KG1 (cell line): ENCODE data around the gene NRIP2.
A peak's percentile ranks its signal among the peaks of the same experiment; 100 is the strongest.

Source experiments
- DNase-seq: peaks from one replicate; lab custom pipeline; 2025; lab: John Stamatoyannopoulos, UW

Gene NRIP2

DNA sequence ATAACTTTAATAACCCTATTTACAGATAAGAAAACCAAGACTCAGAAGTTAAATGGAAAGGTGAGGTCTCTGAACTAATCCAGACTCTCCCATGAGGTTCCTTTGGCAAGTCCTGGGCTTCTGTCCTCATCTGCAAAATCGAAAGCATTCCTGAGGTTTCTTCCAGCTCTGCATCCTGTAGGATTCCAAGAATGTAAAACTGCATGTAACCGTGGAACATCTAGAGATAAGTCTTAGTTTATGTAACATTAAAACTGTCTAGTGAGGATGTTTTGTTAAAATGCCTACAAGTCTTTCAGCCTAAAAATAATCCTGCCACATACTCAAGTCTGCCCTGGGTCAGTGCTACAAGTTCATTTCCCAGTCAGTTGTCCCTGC lies 29.7 kb downstream of the NRIP2 start:
- DNase-seq: no peak

- no peak for DNase-seq
These were observed 30.3 kb downstream of the NRIP2 start for GRCh38 chr12:2804393-2805142.

DNA sequence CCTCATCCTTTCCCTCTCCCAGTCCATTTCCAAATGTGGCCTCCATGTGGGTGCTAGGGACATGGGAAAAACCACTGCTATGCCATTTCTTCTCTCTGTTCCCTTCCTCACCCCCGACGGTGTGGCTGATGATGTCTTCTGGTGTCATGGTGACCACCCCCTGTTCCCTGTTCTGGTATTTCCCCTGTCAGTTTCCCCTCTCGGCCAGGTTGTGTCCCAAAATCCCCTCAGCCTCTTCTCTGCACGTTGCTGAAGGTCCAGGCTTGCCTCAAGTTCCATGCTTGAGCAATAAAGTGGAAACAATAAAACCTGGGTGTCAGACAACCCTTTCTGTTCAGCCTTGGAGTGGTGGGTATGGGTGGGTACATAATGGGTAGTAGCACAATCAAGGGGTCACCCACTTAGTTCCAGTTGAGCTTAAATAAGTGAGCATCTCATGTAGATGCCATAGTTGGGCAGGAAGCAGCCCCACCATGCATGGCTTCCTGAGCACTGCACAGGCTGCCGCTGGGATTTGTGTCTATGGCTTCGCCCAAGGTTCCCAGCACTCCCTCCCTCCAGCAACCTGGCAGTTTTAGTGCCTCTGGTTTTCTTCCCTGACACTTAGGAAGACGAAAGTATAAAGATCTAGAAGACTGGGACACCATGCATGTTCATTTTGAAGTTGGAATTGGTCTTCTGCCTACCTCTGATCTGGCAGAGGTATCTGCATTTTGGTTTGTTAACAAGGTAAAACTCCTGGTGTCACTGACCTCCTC lies 31.0 kb downstream of the NRIP2 start:
- no peak for DNase-seq

- no peak for DNase-seq
These were observed 33.6 kb downstream of the NRIP2 start for GRCh38 chr12:2801044-2801783.

DNA sequence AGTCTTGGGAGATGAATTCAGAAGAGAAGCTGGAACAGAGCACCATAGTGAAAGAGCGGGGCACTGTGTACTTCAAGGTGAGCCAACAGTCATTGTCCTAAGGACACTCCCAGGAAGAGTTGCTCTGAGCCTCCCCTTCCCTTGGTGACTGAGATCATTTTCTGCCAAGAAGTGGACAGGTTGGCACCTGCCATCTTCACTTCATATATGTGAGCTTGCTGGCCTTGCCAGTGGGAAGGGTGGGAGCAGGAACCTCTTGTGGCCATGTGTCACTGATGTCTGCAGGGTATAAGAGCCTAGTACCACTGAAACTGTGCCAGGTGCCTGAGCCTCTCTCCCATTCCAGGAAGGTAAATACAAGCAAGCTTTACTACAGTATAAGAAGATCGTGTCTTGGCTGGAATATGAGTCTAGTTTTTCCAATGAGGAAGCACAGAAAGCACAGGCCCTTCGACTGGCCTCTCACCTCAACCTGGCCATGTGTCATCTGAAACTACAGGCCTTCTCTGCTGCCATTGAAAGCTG lies 34.7 kb downstream of the NRIP2 start:
- no peak for DNase-seq

GRCh38 chr12:2797721-2798418 lies 37.0 kb downstream of the NRIP2 start:
- DNase-seq: no peak

GRCh38 chr12:2796187-2796666 lies 38.6 kb downstream of the NRIP2 start:
- no peak for DNase-seq

DNA sequence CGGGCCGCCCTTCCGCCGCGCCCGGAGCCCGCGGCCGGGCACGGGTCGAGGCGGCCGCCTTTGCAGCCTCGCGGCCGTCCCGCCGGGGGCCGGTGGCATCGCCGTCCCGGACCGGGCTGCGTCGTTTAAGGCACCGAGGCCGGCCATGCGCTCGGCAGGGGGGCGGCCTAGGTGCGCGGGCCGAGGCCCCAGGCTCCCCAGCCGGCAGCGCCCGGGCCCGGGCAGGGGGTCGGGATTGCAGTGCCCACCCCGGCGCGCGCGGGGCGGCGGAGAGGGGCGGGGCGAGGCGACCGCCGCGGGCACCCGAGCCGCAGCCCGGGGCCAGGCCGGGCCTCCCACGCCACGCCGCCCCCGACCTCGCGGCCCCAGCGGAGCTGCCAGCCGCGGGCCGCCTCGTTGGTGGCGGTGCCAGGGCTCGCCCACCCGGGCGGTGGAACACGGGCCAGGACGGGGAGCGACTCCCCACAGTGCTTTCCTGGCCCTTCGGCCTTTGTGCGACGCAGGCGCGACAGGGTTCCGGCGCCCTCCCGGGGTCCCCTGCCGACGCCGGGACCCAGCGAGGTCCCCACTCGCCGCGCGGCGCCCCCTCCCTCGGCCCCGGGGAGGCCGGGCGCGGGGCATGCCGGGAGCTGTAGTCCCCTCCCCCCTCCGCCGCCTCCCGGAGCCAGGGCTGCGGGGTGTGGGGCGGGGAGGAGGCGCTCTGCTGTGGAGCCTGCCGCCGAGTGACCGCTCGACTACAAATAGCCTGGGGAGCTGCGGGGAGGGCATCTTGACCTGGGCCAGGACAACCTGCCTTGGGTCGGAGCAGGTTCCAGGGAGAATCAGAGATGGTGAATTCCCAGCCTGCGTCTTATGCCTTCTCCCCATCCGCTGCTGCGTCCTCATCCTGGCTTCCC lies 39.3 kb downstream of the NRIP2 start:
- peak; percentile 35 for DNase-seq

DNA sequence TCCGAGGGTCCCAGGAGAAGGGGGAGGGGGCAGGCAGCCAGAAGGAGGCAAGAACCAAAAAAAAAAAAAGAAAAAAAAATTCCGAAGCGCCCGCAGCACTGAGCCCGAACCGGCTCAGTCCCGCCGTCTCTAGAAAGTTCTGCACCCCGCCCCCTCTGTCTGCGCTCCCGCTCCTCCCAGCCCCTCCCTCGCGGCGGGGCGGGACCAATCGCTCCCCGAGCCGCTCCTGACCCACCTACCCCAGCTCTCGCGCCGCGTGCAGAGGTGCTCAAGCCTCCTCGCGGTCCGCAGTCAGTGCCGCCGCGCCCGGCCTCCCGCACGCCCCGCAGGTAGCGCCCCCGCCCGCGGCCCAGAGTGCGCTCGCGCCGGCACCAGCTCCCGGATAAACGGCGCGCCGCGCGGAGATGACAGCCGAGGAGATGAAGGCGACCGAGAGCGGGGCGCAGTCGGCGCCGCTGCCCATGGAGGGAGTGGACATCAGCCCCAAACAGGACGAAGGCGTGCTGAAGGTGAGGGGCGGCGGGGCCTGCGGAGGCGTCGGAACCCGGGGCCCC lies 40.0 kb downstream of the NRIP2 start, which contains the start of gene FKBP4:
FKBP4 (plus strand) TSS at position 235 of the 554 bp plus-strand sequence; CDS start at position 405, 170 bp downstream.
- DNase-seq: peak; percentile 83

GRCh38 chr12:2794191-2794735 lies 40.6 kb downstream of the NRIP2 start:
- no peak for DNase-seq

GRCh38 chr12:2793561-2793960 lies 41.3 kb downstream of the NRIP2 start:
- no peak for DNase-seq

DNA sequence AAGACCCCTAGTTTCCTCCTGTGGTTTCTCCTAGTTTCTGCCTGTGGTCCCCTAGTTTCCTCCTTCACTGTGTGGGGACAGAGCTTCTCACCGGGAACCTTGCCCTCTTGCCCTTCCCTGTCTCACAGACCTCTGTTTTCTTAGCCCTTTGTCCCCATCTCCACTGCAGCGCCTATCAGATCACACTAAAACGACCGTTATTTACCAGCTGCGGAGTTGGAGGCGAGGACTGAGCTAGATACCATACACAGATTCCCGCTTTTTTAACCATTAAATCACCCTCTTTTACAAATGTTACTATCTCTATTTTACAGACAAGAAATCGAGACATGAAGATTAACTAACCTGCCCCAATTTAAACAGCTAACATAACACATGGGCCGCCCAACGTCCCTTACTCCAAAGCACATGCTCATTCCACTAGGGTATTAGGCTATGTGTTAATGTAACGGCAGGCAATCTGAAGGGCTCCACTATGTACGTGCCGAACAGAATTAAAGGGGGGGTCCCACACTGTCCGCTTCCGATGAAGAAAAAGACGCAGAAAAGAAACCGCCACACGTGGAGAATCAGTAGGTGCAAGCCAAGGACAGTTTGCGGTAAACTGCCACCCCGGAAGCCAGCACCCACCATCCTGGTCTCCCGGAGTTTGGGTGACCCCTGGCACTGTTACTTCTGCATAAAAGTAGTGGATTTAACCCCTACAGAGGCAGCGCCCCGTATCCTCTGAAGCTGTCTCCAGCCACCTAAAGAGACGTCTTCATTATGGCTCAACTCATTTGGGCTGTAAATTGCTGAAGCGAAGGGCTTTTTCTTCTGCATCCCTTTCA lies 41.9 kb downstream of the NRIP2 start:
- no peak for DNase-seq

DNA sequence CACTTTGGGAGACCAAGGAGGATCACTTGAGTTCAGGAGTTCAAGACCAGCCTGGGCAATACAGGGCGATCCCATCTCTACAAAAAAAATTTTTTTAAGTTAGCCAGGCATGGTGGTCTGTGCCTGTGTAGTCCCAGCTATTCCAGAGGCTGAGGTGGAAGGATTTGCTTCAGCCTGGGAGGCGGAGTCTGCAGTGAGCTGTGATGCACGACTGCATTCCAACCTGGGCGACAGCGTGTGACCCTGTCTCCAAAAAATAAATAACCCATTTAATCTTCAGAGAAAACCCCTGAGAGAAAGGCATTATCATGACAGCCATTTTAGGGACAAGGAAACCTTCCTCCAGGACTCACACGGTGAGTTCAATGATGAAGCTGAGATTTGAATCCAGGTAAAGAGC lies 43.7 kb downstream of the NRIP2 start:
- no peak for DNase-seq

GRCh38 chr12:2785017-2785416 lies 49.8 kb downstream of the NRIP2 start:
- no peak for DNase-seq

GRCh38 chr12:2783936-2784600 lies 50.8 kb downstream of the NRIP2 start:
- DNase-seq: peak; percentile 39

DNA sequence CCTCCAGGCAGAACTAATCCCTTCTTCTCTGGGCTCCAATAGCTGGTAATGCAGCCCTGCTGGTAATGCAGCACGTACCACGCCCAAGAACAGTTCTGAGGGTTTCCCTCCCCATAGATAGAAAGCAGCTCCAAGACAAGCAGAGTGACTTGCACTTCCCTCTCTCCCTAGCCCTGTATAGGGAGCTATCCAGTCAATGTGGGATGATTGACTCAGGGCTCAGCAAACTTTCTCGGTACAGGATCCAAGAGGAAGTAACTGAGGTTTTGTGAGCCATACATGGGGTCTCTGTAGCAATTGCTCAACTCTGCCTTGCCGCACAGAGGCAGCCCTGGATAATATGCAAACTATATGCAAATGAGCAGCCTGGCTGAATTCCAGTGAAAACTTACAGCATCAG lies 55.6 kb downstream of the NRIP2 start:
- DNase-seq: no peak

DNA sequence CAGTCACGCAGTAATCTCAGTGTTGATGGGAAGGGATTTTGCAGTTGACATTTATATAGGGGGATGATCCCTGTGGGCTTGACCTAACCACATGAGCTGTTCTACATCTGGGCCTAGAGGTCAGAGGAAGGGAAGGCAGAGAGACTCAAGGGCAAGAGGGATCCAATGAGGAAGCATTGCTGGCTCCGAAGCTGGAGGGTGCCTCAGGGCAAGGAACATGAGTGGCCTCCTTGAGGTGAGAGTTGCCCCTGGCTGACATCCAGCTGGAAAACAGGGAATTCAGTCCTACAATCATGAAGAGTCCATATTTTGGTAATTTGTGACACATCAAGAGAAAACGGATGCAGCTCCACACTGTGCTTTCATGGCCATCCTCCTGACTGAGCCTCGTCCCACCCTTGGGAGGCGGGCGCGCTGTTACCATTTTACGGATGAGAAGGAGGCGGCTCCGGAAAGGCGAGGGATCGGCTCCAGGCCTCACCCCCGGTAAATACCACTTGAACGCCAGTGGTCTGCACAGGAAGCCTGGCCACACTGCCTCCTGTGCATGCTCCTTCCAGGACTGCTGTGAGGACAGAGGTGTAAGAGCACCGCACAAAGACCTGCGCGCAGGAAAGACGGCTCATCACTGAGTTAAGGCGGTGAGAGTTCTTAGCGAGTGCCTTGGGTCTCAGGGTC lies 58.6 kb downstream of the NRIP2 start:
- no peak for DNase-seq

DNA sequence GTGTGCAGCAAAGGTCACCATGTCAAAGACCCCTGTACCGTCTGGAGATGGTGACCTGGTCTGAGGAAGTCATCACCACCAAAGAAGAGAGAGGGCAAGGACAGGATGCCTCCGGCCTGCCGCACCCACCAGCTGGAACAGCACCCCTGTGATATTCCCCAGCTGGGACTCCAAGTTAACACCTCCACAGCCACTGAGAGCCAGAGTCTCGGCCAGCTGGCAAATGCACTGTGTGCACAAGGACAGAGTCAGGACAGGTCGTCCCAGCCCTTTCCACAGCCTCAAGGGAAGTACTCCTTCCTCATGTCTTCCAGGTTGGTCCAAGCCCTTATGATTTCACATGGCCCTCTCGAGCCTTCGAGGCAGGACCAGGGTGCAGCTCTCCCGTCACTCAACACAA lies 59.4 kb downstream of the NRIP2 start:
- DNase-seq: no peak
